UCSD-AML1 (cell line): ENCODE results near the gene KIF21A.
"Not testable (repeated sequence)": the region's sequence is repeated elsewhere in the genome, so short reads cannot be mapped to it uniquely, and the experiment has no call there.

Experiments used
- DNase-seq: peaks from one replicate; lab custom pipeline; 2025; ENCODE audit not compliant: unreplicated experiment; lab: John Stamatoyannopoulos, UW

KIF21A gene

DNA sequence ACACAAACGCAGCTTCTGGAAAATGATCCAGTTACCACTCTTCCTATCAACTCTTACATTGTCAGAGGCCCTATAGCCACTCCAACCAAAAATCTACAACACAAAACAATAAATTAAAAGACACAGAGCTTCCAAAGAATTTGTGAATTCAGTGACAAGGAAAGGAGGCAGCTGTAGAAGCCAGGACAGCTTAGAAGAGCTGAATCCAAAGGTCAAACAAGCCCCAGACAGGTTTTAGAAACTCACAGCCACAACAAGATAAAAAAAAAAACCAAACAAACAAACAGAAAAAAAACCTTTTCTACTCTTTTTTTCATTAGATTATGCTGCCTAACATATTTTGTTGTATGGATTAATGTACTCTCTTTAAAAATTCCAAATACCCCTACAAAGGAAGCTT, 94.4 kb downstream of the KIF21A start:
- no peak for DNase-seq

DNA sequence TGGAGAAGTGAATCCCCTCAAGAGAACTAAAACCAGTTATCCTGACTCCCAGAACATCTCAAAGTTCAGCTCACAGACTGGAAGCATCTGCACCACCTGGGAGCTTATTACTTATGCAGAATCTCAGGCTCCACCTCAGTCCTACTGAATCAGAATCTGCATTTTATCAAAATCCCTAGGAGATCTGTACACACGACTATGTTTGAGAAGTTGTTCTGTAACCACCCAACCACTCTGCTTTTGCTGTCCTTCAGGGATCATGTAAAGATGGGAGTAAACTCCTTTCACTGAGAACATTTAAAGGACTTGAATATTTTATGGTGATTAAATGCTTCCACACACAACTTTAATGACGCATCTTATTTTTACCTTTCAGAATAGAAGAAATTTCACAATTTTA, 98.0 kb downstream of the KIF21A start:
- DNase-seq, result no peak

DNA sequence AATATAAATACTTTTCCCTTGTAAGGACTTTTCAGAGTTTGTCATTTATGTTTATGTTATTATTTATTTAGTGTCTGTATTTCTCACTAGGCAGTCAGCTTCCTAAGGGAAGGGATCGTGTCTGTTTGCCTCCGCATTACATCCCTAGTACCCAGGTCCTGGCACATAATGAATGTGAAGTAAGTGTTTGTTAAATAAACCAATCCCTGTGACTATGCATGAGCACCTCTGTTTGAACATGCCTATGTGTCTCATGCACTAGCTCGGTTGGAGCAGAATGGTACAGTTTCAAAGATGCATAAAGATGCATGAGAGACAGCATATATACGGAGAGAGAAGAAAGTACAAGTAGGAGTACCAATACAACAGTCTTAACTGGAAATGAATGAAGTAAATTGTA, 99.3 kb downstream of the KIF21A start:
- DNase-seq, result no peak

DNA sequence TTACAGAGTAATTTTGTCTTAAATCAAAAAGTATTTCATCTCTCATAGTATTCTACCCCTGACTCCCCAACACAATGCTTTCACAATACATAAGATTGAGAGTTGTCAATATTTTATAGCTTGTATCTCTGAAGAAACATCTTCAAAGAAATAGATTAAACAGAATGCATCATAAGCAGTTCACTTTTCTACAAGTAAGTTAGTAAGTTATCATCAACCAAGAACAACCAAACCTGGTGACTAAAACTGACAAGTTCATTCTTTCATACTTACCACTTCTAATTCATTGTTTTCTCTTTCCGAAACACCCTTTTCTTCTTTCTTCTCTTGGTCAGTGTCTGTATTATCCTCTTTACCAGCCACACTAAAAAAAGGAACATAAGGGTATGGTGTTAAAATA, 101.2 kb downstream of the KIF21A start:
- no peak for DNase-seq

DNA sequence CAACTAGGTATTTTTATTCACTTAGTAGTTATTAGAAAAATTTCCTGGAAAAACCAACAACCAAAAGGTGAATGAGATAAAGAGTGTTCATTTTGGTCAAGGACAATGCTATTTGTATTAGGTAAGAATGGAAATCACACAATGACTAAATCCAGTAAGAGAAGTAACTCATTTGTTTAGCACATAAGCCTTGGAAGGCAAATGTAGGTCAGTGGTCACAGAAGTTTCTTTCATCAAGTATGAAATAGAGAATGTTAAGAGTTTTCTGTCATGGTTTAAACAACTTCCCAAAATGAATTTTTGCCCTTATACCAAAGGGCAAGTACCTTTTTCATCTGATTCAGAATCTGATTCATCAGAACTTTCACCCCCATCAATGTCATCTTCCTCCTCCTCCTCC, 101.7 kb downstream of the KIF21A start:
- DNase-seq, result no peak

DNA sequence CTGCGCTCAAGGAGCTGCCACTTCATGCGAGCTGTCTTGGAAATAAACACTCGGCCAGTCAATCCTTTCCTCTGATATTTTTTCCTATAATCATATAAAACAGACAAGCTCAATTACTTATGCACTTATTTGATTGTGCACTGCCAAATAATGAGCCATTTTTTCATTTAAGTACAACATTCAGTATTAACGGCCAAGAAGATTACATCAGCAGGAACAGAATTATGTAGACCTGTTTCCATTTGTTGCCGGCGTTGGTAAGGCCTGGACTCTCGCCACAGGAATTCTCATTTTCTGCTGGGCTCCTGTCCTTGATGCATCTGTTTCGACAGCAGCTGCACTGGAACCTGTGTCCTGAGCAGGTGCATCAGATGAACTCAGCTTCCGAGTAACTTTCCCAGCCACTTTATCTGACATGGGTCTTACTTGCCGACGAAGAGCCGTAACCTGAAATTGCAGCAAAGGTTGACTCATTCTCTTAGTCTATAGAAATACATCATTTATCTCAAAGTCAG, 110.2 kb downstream of the KIF21A start:
- no peak for DNase-seq

DNA sequence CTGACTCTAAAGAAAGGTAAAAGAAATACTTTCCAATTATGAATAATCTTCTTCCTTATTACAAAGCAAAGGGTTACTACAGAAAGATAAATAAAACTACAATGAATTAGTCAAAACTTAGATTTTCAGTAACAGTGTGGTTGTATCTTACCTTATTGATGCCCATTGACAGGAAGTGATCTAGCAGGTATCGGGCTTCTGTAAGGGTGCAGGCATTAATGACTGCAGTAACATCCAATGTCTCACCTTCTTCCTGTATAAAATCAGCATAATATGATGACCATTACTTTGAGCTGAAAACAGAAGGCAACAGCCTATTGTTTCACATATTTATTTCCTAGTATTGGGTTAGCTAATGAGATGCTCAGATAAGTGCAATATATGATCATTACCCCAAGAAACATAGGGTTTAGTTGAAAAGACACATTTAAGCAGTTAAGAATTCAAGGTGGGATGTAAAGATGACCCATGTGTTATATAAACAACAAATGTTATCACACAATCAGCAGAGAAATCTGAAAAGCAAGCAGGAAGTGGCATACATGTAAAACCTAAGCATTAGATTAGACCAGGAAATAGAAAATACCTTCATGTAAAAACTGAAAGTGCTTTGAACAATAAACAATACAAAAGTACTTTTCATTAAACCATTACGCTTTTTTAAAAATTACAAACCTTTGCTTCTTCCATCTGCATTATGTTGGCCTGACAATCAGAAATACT, 111.2 kb downstream of the KIF21A start:
- no peak for DNase-seq

DNA sequence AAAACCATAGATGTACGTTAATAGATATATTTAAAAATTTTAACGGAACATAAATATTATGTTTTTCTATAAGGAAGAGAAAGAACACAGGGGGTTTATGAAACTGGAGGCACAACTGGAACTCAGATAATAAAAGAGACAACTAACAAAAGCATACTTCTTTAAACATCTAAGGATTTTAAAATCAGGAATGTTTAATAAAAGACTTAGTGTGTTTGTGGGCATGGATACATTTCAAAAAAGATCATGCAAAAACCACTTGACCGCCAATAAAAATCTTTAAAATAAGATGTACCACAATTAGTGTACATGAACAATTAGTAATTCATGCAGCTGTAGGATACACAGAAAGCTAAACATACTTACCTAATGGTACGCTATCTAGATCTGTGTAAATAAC, 113.0 kb downstream of the KIF21A start:
- DNase-seq, result no peak

DNA sequence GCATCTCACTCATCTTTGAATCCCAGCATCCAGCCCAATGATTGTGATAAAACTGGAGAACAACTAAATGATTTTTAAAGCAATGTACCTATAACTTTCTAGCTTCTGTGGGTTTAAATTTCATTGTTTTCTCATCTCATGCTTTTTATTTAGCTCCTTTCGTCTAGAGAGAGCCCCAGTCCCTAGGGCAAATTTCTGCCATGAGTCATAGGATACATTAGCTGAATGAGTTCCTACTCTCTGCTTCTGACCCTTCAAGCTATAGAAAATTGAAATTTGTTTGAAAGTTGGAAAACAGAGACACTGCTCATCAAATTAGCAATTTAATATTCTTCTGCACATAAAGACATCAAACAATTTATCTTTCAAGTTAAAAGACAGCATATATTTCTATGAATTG, 113.9 kb downstream of the KIF21A start:
- no peak for DNase-seq

DNA sequence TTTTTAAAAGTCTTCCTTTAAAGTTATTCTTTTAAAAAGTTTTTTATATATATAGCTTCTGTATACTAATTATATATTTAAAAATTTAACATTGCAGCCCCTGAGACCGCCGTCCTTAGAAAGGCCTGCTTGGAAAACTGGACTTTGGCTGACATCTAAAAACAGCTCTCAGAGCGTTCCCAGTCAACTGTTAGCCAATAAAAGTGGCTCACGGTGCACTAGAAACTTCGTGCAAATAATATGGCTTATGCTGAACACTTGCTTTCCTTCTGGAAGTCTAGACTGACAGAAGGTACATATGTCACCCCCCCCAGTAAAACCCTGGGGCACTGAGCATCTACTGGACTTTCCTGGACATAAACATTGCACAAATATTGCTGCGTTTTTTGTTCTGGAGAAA, 115.0 kb downstream of the KIF21A start:
- no peak for DNase-seq

DNA sequence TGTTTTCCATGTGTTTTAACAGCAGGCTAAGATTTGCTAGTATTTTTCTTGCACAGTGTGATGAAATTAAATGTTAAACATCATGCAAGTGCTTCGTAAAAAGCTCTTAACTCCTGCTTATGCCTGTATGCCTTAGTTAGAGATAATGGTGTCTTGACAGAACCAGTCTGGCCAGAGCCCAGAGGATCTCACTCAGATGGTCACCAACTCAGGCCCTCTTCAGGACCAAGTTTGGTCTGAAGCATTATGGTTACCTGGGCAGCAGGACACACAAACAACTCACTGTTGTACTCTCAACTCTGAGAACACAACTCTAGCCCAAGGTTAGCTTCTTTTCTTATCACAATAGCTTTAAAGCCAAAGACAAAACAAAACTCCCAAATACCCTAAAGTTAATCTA, 115.4 kb downstream of the KIF21A start:
- no peak for DNase-seq

DNA sequence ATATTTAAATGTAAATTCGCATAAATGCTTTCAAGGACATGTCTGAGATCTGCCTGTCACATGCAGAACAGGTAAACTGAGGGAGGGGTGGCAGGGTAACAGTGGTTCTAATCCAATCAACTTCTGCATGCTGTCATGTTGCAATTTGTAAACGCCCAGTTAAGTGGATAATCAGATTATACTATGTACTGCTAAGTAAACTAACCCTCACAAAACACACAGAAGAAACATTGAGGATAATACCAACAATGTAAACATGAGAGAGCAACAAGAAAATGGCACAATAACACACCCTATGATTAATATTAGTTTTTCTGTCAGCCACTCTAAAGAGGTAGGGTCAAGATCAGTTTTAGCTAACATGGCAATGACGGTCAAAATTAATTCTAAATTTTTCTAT, 123.7 kb downstream of the KIF21A start:
- DNase-seq, result no peak

DNA sequence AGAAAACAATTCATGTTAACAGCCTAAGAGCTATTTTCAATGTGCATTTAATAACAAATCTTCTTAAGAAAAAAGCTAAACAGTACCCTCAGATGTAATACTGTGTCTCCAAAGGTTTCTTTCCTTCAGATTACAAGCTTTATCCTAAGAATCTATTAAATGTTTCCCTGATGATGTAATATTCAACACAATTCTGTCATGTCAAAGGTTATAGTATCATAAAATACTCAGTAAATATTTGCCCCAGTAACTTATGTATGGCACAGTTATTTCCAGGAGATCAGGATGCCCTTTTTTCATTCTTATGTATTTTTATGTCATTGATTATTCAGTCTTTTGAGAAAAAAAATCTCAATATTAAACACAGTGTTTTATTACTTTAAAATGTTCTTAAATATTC, 128.4 kb downstream of the KIF21A start:
- DNase-seq, result no peak

DNA sequence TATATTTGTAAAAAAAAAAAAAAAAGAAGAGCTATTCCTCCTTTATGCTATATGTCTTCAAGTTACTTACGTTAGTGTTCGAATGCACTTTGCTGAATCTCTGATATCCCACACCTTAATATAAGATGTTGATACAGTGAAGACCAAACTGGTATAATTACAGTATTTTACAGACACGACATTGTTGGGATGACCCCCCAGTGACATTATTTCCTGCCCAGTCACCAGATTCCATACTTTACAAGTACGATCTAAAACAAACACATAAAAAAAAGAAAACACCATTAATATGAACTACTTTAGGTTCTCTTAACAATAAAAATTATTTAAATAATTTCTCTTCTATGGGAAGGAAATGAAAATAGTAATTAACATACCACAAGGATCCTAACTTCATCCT, 133.4 kb downstream of the KIF21A start:
- DNase-seq, result no peak

DNA sequence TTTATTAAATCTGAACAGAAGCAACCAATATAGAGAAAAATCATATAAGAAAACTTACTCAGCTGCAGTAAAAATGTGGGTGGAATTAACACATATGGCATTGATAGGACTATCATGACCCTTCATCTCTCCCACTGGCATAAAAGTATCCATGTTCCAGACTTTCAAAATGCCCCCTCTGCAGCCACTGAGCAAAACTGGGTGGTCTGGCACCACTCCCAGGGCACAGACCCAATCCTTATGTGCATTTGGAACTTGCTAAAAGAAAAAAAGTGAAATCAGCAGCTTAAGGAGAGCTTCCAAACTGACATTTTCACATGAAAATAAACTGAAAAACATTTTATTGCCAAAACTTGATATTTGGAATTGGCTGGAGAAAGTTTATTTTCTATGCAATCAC, 141.5 kb downstream of the KIF21A start:
- no peak for DNase-seq

DNA sequence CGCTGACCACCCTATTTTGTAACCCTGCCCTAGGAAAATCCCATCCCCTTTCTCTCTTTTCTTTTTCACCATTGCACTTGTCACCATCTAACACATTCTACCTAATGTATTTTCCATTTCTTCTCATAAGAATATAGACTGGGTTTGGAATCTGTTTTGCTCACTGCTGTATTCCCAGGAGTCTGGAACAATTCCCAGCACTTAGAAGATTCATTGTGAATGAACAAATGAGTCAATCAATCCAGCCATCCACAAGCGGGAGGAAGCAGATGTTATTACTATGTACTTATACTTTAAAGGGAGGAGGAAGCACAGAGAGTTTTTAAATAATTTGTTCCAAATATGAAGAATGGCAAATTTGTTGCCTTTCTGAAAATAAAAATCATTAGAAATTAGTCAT, 142.1 kb downstream of the KIF21A start:
- no peak for DNase-seq

DNA sequence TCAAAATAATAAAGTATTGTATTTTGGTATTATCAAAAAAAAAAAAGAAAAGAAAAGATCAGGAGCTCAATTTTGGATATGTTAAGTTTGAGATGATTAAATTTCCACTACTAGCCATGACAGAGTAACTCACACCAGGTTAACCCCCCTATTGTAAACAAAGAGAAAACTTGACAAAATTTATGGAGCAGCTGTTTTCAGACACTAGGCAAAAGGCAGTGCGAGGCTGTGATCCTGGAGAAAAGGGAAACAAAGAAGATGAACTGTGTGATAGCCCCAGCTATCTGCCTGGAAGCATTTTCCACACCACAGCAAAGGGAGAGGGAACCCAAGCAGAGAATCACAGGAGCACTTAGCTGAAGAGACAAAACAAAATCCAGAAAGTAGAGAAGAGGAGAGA, 145.0 kb downstream of the KIF21A start:
- no peak for DNase-seq

DNA sequence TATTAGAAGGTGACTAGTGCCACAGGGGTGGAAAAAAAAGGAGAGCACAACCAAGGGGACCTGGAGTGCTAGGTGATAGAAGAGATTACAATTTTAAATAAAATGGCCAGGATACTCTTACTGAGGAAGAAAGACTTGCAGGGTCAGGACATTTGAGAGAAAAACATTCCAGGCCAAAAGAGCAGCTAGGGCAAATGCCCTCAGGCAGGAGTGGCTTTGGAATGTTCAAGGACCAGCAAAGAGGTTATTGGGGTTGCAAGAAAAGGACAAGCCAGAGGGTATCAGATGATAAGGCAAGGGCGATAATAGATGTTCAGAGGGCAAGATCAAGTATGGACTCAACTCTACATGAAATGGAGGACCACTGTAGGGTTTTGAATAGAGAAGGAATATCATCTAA, 146.4 kb downstream of the KIF21A start:
- no peak for DNase-seq

DNA sequence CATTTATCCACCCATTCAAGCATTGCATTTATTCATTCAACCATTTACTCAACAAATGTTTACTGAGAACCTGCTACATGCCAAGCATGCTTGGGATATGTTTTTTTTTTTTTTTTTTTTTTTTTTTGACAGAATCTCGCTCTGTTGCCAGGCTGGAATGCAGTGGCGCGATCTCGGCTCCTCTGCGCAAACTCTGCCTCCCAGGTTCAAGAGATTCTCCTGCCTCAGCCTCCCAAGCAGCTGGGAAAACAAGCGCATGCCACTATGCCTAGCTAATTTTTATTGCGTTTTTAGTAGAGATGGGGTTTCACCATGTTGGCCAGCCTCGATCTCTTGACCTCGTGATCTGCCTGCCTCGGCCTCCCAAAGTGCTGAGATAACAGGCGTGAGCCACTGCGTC, 147.3 kb downstream of the KIF21A start:
- not testable (repeated sequence) for DNase-seq

DNA sequence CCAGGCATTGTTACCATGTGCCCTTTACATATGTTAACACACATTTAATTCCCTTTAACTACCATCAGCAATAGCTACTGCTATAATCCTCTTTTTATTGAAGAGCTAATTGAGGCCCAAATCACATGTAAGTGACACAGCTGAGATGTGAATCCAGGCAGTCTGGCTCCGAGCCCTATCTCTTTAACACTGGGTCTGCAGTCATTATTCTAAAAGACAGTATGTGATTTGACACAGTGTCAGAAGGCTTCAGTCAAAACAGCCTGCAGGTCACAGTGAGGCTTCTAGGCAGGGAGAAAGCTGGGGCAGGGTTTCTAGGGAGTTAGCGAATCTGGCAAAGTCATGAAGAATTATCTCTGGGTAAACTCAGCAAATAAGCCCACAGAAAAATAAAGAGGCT, 148.2 kb downstream of the KIF21A start:
- no peak for DNase-seq

DNA sequence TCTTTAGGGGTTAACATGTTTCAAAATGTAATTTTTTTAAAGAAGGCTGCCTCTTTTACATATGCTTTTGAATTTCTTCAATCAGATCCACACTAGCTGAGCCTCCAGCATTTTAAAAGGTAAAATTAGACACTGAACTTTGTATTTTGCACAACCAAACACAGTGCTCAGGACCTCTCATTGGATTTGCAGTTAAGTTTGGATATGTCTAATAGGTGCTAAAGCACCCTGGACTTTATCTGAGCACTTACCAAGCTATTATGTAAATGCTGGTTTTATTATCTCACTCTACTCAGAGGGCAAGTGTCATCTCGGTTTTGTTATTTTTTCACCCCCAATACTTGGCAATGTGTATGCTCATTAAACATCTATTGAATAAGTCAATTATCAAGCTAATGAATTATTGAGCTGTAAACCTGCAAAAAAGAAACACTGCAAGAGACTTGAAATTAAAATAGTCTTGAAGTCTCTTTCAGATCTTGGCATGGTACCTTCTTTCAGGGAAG, 150.7 kb downstream of the KIF21A start:
- DNase-seq, result no peak

DNA sequence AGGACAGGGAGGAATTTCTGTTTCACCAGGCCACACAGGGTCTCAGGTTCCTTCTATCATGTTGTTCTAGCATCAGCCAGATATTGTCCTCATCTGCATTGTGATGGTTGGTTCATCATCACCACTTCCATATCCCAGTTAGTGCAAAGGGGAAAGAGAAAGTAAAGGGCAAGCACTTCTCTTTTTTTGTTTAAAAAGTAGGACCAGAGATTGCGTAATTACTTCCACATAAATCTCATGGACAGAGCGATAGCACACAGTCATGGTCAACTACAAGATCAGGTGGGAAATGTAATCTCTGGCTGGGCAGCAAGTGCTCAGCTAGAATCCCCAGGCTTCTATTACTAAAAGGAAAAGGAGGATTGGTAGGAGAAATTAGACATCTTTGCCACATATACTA, 155.1 kb downstream of the KIF21A start:
- no peak for DNase-seq

DNA sequence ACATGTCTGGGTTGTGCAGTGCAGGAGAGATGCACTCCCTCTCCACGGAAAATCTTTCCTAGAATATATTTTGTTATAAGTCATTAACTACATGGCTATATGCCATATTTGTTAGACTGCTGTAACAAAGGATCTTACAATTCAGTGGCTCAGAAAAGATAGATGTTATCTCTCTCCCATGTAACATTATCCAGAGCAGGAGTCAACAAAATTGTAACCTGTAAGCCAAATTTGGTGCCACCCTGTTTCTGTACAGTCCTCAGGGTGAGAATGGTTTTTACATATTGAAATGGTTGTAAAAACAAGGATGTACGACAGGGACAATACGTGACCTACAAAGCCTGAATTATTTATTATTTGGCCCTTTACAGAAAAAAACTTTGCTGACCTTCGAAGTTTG, 155.5 kb downstream of the KIF21A start:
- DNase-seq, result no peak
